Body of pancreas (tissue), 4 donors: ENCODE data around the gene ZNF222. TPM values are rescaled to one million over a fixed set of nuclear protein-coding genes. Genes with fewer than 3 reads are reported as not detected.

Source experiments
- ATAC-seq: fragments of 150-250 bp; one replicate; pipeline ENCODE4 v1.9.1; 2016
- DNase-seq, 4 donors: peaks; one replicate each; pipeline ENCODE4 v3.0.0-alpha.2; 2019
- H3K27ac ChIP-seq, 4 donors: fragments of 200-600 bp; sonication (generic); 1 replicate in 3 of 4; 2 replicates in 1 of 4; pipeline versions ENCODE4 v1.5.1 to v1.6.1; 2016 to 2019; ENCODE audit warnings: mild to moderate bottlenecking in 1 of 4, mixed read lengths in 1 of 4, moderate library complexity in 1 of 4
- H3K27me3 ChIP-seq, 2 donors: fragments of 200-600 bp; sonication (generic); one replicate each; pipeline ENCODE4 v1.6.0; 2016; ENCODE audit warnings: mild to moderate bottlenecking in 1 of 2
- H3K36me3 ChIP-seq, 2 donors: fragments of 200-600 bp; sonication (generic); replicated peaks in 1 of 2; 2 replicates each; pipeline ENCODE4 v1.5.1; 2016; ENCODE audit warnings: low read depth in 2 of 2; ENCODE audit not compliant: insufficient read depth in 1 of 2
- H3K4me1 ChIP-seq: fragments of 200-600 bp; sonication (generic); one replicate; pipeline ENCODE4 v1.6.0; 2016
- H3K4me3 ChIP-seq, 2 donors: fragments of 200-600 bp; sonication (generic); 1 replicate in 1 of 2; 2 replicates in 1 of 2; pipeline ENCODE4 v1.5.1; 2016 to 2019
- H3K9me3 ChIP-seq, 3 donors: fragments of 200-600 bp; sonication (generic); 1 replicate in 2 of 3; 2 replicates in 1 of 3; pipeline ENCODE4 v1.5.1; 2016
- POLR2A ChIP-seq, 3 donors: fragments of 450-650 bp; IDR thresholded peaks; one replicate each; pipeline ENCODE4 v1.6.1; 2016; ENCODE audit warnings: antibody characterized with exemption in 3 of 3, mild to moderate bottlenecking in 2 of 3
- WGBS, 2 donors: methylation state at CpG; one replicate each; pipeline ENCODE4 v1.1.5; 2017; 5-methylcytosine and 5-hydroxymethylcytosine counted together
- intact Hi-C: fragments of 100-400 bp; cut with DNase I; formaldehyde crosslinking; loops from one replicate; pipeline ENCODE4 v1.15.1; 2023
- total RNA-seq, 2 donors: library from RNA; depleted of rRNA; stranded (reverse); fragments of >200 nt; gene quantifications; one replicate each; pipeline ENCODE4 v1.1.0, GENCODE V29; 2016
- TF ChIP-seq, protein P1 (sequence below), 7 experiments: fragments of 450-650 bp in 4 of 7; fragments of 200-600 bp in 3 of 7; sonication (generic) in 3 of 7; IDR thresholded peaks; one replicate each; pipeline ENCODE4 v1.5.1; 2016 to 2019; ENCODE audit warnings: antibody characterized with exemption in 7 of 7

Gene ZNF222
- total RNA-seq, 2 donors from 2014 or later = 2.1 TPM; not detected in 1

DNA sequence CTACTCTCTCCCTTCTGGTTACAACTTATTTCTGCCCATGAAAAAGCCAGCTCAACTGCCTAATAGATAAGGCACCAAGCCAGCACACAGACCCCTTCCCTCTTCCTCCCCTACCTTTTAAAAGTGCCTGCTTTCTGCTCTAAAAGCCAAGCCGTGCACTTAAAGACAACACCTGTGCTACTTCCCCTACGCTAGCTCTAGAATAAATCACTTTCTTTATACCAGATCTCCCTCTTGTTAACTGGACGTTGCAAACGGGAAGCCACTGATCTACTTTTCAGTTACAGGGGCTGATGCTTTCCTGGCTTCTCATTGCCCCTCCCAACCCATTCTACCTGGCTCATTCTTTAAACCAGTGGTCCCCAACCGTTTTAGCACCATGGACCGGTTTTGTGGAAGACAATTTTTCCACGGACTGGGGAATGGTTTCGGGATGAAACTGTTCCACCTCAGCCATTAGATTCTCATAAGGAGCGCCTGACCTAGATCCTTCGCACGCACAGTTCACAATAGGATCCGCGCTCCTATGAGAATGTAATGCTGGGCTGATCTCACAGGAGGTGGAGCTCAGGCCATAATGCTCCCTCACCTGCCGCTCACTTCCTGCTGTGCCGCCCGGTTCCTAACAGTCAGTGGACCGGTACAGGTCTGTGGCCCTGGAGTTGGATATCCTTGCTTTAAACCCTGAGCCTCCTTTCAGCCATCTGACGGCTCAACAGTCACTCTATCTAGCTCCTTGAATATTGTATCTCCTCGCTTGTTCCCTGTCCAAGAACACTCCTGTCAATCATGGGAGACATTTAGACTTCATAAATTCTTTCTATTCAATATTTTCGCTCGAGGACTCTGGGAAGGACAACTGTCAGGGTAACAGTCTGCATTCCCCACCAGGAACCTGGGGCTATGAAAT lies 25.8 kb downstream of the ZNF222 start:
- H3K36me3 ChIP-seq = no peaks in the 10 kb centered on the region
- intact Hi-C loops = no loop called here
- peaks cover 0 to 10% (median 0%) of the 10 kb centered on the region in 3 donors for H3K9me3 ChIP-seq
- peak; percentile 28 to 41 (median 32) for DNase-seq
- H3K27me3 ChIP-seq = no peaks in the 10 kb centered on the region
- peaks cover 15% of the 10 kb centered on the region for H3K4me1 ChIP-seq
- TF ChIP-seq POLR2A (IDR thresholded peaks at IDR 0.05) = peak in 1 of 3 donors; percentile 25
- TF ChIP-seq, protein P1, sequence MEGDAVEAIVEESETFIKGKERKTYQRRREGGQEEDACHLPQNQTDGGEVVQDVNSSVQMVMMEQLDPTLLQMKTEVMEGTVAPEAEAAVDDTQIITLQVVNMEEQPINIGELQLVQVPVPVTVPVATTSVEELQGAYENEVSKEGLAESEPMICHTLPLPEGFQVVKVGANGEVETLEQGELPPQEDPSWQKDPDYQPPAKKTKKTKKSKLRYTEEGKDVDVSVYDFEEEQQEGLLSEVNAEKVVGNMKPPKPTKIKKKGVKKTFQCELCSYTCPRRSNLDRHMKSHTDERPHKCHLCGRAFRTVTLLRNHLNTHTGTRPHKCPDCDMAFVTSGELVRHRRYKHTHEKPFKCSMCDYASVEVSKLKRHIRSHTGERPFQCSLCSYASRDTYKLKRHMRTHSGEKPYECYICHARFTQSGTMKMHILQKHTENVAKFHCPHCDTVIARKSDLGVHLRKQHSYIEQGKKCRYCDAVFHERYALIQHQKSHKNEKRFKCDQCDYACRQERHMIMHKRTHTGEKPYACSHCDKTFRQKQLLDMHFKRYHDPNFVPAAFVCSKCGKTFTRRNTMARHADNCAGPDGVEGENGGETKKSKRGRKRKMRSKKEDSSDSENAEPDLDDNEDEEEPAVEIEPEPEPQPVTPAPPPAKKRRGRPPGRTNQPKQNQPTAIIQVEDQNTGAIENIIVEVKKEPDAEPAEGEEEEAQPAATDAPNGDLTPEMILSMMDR (IDR thresholded peaks at IDR 0.05) = no peak
- peak; percentile 40 for ATAC-seq
- peak overlapping the region; percentile 4 to 47 for H3K4me3 ChIP-seq
- H3K27ac ChIP-seq = peak overlapping the region; percentile 41 to 69 (median 62)
- WGBS, 2 donors = 2 to 7% methylated on average over 18 to 21 of the region's 21 CpGs

GRCh38 chr19:44051650-44052402 lies 26.6 kb downstream of the ZNF222 start, which contains the start of gene ZNF223:
Gene ZNF223 (plus strand): TSS chr19:44052036. CDS start chr19:44055177, 3,141 bp downstream.
- peak; percentile 100 for ATAC-seq
- Histone ChIP-seq H3K9me3 (peaks cover 0 to 11% (median 0%) of the 10 kb centered on the region in 3 donors), H3K27me3 (no peaks in the 10 kb centered on the region), H3K27ac (peak within 1 kb of the TSS; percentile 62 to 74 (median 68)), H3K4me1 (peaks cover 15% of the 10 kb centered on the region), H3K4me3 (peak within 1 kb of the TSS; percentile 47 to 64), H3K36me3 (no peaks in the 10 kb centered on the region)
- peak in 1 of 3 donors; percentile 30 for TF ChIP-seq POLR2A (IDR thresholded peaks at IDR 0.05)
- TF ChIP-seq, protein P1 (IDR thresholded peaks at IDR 0.05) = no peak
- WGBS, 2 donors = 1% methylated on average over 33 to 38 of the region's 38 CpGs
- DNase-seq = peak; percentile 95 to 97 (median 96)
- intact Hi-C loops = no loop called here

- H3K4me3 ChIP-seq = no peak overlapping the region
- no peak overlapping the region for H3K27ac ChIP-seq
- H3K9me3 ChIP-seq = peaks cover 0 to 11% (median 0%) of the 10 kb centered on the region in 3 donors
- TF ChIP-seq POLR2A (IDR thresholded peaks at IDR 0.05) = no peak
- TF ChIP-seq, protein P1 (IDR thresholded peaks at IDR 0.05) = no peak
- H3K36me3 ChIP-seq = peaks cover 0 to 3% of the 10 kb centered on the region in 2 donors
- DNase-seq (no peak), ATAC-seq (no peak)
- peaks cover 13% of the 10 kb centered on the region for H3K4me1 ChIP-seq
- 94% methylated on average over 5 of the region's 5 CpGs for WGBS, 2 donors
- H3K27me3 ChIP-seq = no peaks in the 10 kb centered on the region
- intact Hi-C loops = no loop called here
Observed at GRCh38 chr19:44055870-44056269, 30.7 kb downstream of the ZNF222 start.

GRCh38 chr19:44059229-44059628 lies 34.0 kb downstream of the ZNF222 start:
- no peak overlapping the region for H3K27ac ChIP-seq
- H3K4me1 ChIP-seq = no peaks in the 10 kb centered on the region
- WGBS, 2 donors = 85 to 94% methylated on average over 2 of the region's 2 CpGs
- no peaks in the 10 kb centered on the region for H3K27me3 ChIP-seq
- no peak for ATAC-seq
- no peak for TF ChIP-seq POLR2A (IDR thresholded peaks at IDR 0.05)
- TF ChIP-seq, protein P1 (IDR thresholded peaks at IDR 0.05) = no peak
- DNase-seq = no peak
- peaks cover 0 to 29% (median 0%) of the 10 kb centered on the region in 3 donors for H3K9me3 ChIP-seq
- H3K4me3 ChIP-seq = no peak overlapping the region
- H3K36me3 ChIP-seq = peaks cover 7 to 11% of the 10 kb centered on the region in 2 donors
- intact Hi-C loops = no loop called here
